GM18520 (cell line): Measurements from ENCODE around the gene ZNF648.
"Not testable (repeated sequence)": the region's sequence is repeated elsewhere in the genome, so short reads cannot be mapped to it uniquely, and the experiment has no call there.

Source experiments
- ATAC-seq: cut with Tn5 transposase; IDR thresholded peaks from one replicate; pipeline ENCODE4 v1.9.1; 2021; ENCODE audit not compliant: unreplicated experiment

ZNF648 gene

DNA sequence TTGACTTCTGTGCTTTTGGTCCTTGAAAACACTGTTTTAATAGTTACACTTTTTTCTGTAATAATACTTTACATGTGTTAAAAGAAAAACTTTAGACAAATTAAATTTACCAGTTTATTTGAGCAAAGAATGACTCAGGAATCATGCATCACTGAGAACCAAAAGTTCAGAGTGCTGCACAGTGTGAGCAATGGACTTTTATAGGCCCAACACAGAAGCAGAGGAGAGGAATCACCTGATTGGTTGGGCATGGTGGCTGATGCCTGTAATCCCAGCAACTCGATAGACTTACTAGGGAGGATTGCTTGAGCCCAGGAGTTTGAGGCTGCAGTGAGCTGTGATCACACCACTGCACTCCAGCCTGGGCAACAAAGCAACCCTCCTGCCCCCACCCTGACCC is 29.3 kb downstream of the ZNF648 start:
- ATAC-seq = no peak

DNA sequence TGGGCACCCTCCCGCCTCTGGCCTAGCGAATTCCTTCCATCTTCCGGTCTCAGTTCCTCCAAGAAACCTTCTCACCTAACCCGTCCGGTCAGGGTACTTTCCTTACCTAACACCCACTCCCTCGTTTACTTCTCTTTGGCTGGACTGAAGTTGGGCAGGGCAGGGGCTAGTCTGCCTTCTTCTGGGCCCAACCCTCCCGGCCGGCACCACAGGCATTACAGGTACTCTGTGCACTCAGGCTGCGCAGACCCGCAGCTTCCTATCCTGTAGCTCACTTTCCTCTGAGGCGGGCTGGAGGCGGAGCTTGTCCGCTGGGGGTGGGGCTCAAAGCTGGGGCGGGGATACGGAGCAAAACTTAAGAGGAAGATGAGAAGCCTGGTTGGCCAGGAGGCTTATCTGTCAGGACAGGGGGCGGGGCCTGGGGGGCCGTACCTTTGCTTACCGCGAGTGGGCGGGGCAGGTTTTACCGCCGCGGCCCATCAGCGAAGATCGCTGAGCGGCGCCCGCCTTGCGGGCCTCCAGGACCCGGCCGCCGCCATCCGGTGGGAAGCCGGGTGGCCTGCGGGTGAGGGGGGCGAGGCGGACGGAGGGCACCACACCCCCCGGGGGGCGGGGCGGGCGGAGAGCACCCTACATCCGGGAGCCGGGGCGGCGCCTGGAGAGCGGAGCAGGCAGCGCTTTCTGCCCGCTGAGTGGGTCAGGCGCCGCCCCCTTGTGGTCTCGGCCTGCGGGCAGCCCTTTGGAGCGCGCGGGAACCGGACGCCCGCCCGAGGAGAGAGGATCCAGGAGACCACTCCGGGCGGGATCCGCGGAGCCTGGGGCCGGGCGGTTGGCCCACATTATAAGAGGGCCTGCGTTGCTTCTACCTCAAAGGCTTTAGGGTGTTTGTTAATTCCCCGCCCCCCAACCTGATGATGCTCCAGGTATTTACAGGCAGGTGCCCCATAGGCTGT is 31.9 kb downstream of the ZNF648 start:
- ATAC-seq = peak; percentile 80

- ATAC-seq = no peak
These were observed 32.5 kb downstream of the ZNF648 start for GRCh38 chr1:182029002-182029378.

- ATAC-seq = no peak
These were observed 46.2 kb downstream of the ZNF648 start for GRCh38 chr1:182015360-182015759.

DNA sequence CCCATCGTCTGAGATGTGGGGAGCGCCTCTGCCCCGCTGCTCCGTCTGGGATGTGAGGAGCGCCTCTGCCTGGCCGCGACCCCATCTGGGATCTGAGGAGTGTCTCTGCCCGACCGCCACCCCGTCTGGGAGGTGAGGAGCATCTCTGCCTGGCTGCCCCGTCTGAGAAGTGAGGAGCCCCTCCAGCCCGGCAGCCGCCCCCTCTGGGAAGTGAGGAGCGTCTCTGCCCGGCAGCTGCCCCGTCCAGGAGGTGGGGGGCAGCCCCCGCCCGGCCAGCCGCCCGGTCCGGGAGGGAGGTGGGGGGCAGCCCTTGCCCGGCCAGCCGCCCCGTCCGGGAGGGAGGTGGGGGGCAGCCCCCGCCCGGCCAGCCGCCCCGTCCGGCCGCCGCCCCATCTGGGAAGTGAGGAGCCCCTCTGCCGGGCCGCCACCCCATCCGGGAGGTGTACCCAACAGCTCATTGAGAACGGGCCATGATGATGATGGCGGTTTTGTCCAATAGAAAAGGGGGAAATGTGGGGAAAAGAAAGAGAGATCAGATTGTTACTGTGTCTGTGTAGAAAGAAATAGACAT is 50.6 kb downstream of the ZNF648 start:
- ATAC-seq = not testable (repeated sequence)

DNA sequence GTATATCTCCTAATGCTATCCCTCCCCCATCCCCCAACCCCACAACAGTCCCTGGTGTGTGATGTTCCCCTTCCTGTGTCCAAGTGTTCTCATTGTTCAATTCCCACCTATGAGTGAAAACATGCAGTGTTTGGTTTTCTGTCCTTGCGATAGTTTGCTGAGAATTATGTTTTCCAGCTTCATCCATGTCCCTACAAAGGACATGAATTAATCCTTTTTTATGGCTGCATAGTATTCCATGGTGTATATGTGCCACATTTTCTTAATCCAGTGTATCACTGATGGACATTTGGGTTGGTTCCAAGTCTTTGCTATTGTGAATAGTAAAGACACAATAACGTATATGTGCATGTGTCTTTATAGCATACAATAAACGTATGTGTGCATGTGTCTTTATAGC is 56.1 kb downstream of the ZNF648 start:
- not testable (repeated sequence) for ATAC-seq

DNA sequence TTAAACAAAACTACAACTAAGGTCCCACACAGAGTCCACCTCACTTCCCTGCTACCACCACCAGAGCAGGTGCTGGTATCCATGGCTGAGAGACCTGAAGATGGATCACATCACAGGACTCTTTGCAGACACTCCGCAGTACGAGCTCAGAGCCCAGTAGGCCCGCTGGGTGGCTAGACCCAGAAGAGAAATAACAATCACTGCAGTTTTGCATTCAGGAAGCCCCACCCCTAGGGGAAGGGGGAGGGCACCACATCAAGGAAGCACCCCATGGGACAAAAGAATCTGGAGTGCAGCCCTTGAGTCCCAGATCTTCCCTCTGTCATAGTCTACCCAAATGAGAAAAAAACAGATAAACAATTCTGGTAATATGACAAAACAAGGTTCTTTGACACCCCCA is 56.9 kb downstream of the ZNF648 start:
- no peak for ATAC-seq
